ENCODE data around the gene UNC5A. TPM values are rescaled to one million over a fixed set of nuclear protein-coding genes. Genes with fewer than 3 reads are reported as not detected.

Gene UNC5A
- polyA plus RNA-seq (2013, experiment 1 of 2; ENCODE audit: insufficient read length), result not detected
- polyA plus RNA-seq (2013, experiment 2 of 2; ENCODE audit: insufficient read length), result not detected

GRCh38 chr5:176810081-176810597, at the start of gene UNC5A:
Gene UNC5A, plus strand, starts transcription at chr5:176810559. Its CDS starts 192 bp downstream, at chr5:176810751.
- DNase-seq, result peak; percentile 43

GRCh38 chr5:176761755-176762154, 48.6 kb upstream of the UNC5A start:
- no peak for DNase-seq

- no peak for DNase-seq
Observed at GRCh38 chr5:176762489-176762888, 47.9 kb upstream of the UNC5A start.

GRCh38 chr5:176765687-176766086, 44.7 kb upstream of the UNC5A start:
- DNase-seq, result no peak

GRCh38 chr5:176768174-176768970, 42.0 kb upstream of the UNC5A start:
- DNase-seq, result no peak

GRCh38 chr5:176769911-176770310, 40.4 kb upstream of the UNC5A start:
- DNase-seq, result no peak

GRCh38 chr5:176770431-176770830, 39.9 kb upstream of the UNC5A start:
- DNase-seq, result no peak

- DNase-seq, result no peak
Observed at GRCh38 chr5:176771102-176771845, 39.1 kb upstream of the UNC5A start.

GRCh38 chr5:176772271-176773210, 37.8 kb upstream of the UNC5A start:
- DNase-seq, result no peak

GRCh38 chr5:176773408-176774035, 36.8 kb upstream of the UNC5A start:
- DNase-seq, result no peak

GRCh38 chr5:176774216-176775171, 35.9 kb upstream of the UNC5A start:
- no peak for DNase-seq

- DNase-seq, result no peak
Observed at GRCh38 chr5:176775409-176775808, 35.0 kb upstream of the UNC5A start.

GRCh38 chr5:176776141-176776865, 34.1 kb upstream of the UNC5A start:
- no peak for DNase-seq

- no peak for DNase-seq
Observed at GRCh38 chr5:176776916-176777315, 33.4 kb upstream of the UNC5A start.

- DNase-seq, result no peak
Observed at GRCh38 chr5:176778921-176779465, 31.4 kb upstream of the UNC5A start.

- no peak for DNase-seq
Observed at GRCh38 chr5:176779537-176779936, 30.8 kb upstream of the UNC5A start.

- no peak for DNase-seq
Observed at GRCh38 chr5:176780176-176781053, 29.9 kb upstream of the UNC5A start.

- no peak for DNase-seq
Observed at GRCh38 chr5:176781054-176781375, 29.3 kb upstream of the UNC5A start.

Data from fibroblast of skin of back (primary cell).